Activated naive CD4-positive, alpha-beta T cell treated with Interleukin-2 at 50 U/mL for 16 hours (primary cell): ENCODE measurements around the gene ZCCHC10.
"Not testable (repeated sequence)": the region's sequence is repeated elsewhere in the genome, so short reads cannot be mapped to it uniquely, and the experiment has no call there.

Source experiments
- DNase-seq: peaks from one replicate; pipeline ENCODE4 v3.0.0-alpha.2; 2020

ZCCHC10 gene

DNA sequence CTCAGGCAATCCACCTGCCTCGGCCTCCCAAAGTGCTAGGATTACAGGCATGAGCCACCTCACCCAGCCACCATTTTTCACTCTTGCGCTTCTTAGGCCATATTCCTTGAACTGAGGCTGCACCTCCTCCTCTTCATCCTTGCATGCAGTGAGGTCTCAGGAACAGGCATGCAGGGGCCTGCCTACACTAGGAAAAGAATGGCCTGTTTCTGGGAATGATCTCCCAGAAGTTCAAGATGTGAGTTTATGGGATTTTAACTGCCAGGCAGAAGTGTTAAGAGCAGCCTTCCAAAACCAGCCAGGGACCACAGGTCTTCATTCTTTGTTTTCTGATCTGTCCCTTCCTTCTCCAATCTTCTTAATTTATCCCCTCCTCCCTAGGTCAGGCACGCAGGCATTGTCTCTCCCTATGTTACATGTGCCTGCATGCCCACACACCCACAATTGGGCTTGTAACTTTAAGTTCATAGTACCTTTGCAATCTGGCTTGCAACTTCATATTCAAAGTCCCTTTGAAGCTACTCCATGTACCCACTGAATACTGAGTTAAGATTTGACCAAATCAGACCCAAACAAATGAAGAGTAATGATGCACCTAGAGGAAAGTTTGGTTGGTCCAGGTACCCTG, 14.9 kb upstream of the ZCCHC10 start:
- DNase-seq = no peak

DNA sequence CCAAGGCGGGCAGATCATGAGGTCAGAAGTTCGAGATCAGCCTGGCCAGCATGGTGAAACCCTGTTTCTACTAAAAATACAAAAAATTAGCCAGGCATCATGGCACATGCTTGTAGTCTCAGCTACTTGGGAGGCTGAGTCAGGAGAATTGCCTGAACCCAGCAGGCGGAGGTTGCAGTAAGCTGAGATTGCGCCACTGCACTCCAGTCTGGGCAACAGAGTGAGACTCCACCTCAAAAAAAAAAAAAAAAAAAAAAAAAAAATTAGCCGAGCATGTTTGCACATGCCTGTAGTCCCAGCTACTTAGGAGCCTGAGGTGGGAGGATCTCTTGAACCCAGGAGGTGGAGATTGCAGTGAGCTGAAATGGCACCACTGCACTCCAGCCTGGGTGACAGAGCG, 10.3 kb upstream of the ZCCHC10 start:
- DNase-seq = not testable (repeated sequence)

GRCh38 chr5:133035224-133035623, 8.9 kb upstream of the ZCCHC10 start:
- no peak for DNase-seq

DNA sequence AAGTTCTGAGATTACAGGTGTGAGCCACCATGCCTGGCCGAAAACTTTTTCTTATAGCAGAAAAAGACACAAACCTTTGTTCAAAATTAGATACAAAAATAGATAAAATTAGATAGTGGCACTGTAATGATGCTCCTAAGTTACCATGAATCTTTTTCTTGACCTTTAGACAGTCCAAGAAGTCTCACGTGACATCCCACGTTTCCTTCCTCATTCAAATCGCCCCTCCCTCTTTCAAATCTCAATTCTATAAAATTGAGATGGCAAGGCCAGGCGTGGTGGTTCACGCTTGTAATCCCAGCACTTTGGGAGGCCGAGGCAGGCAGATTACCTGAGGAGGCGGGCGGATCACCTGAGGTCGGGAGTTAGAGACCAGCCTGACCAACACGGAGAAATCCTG, 7.7 kb upstream of the ZCCHC10 start:
- no peak for DNase-seq

GRCh38 chr5:133032852-133033742, 6.7 kb upstream of the ZCCHC10 start:
- no peak for DNase-seq

- DNase-seq = no peak
Observed at GRCh38 chr5:133030343-133031005, 4.1 kb upstream of the ZCCHC10 start.

GRCh38 chr5:133029416-133029815, 3.1 kb upstream of the ZCCHC10 start:
- DNase-seq = no peak

DNA sequence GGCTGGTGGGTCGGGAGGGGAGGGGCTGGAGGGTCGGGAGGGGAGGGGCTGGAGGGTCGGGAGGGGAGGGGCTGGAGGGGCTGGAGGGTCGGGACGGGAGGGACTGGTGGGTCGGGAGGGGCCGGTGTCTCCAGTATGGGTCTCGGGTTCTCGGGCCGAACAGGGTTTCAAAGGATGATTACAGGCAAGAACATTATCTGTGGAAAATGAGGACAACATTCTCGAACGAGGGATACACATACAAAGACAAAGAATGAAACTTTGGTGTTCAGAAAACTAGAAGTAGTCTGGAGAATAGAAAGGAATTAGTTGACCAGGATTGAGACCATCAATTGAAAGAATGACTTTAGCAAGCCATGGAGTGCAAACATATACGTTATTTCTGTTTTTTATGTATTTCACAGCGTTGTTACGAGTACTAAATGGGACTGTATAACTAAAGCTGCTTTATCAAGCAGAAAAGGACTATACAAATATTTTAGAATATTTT, 360 bp upstream of the ZCCHC10 start:
- DNase-seq = no peak

GRCh38 chr5:133019471-133019870, 6.9 kb downstream of the ZCCHC10 start:
- not testable (repeated sequence) for DNase-seq

- DNase-seq = no peak
Observed at GRCh38 chr5:133017964-133018363, 8.4 kb downstream of the ZCCHC10 start.

- DNase-seq = no peak
Observed at GRCh38 chr5:133015466-133015865, 10.9 kb downstream of the ZCCHC10 start.

DNA sequence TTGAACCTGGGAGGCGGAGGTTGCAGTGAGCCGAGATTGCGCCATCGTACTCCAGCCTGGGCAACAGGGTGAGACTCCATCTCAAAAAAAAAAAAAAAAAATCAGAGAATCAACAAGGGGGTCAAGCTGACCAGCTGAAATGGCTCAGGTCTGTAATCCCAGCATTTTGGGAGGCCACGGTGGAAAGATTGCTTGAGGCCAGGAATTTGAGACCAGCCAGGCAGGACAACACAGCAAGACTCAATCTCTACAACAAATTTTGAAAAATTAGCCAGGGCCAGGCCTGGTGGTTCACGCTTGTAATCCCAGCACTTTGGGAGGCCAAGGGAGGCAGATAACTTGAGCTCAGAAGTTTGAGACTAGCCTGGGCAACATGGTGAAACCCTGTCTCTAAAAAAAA, 17.9 kb downstream of the ZCCHC10 start:
- not testable (repeated sequence) for DNase-seq

GRCh38 chr5:133006653-133007052, 19.7 kb downstream of the ZCCHC10 start:
- no peak for DNase-seq

GRCh38 chr5:132999246-132999645, 27.1 kb downstream of the ZCCHC10 start:
- no peak for DNase-seq

DNA sequence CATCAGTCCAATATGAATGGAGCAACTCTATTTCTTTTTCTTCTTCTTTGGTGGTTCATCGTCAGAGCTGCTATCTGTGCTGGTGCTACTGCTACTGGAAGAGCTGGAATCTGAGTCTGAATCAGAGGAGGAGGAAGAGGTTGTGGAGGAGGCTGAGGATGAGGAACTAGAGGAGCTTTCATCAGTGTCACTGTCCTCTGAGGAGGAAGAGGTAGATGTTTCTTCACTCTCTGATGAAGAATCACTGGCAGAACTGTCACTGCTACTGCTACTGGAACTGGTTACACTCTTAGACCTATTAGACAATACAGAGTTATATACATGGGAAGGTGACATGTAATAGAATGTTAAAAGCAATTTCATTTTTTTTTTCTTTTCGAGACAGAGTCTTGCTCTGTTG, 27.8 kb downstream of the ZCCHC10 start:
- no peak for DNase-seq

- DNase-seq = no peak
Observed at GRCh38 chr5:132996307-132996706, 30.0 kb downstream of the ZCCHC10 start.

DNA sequence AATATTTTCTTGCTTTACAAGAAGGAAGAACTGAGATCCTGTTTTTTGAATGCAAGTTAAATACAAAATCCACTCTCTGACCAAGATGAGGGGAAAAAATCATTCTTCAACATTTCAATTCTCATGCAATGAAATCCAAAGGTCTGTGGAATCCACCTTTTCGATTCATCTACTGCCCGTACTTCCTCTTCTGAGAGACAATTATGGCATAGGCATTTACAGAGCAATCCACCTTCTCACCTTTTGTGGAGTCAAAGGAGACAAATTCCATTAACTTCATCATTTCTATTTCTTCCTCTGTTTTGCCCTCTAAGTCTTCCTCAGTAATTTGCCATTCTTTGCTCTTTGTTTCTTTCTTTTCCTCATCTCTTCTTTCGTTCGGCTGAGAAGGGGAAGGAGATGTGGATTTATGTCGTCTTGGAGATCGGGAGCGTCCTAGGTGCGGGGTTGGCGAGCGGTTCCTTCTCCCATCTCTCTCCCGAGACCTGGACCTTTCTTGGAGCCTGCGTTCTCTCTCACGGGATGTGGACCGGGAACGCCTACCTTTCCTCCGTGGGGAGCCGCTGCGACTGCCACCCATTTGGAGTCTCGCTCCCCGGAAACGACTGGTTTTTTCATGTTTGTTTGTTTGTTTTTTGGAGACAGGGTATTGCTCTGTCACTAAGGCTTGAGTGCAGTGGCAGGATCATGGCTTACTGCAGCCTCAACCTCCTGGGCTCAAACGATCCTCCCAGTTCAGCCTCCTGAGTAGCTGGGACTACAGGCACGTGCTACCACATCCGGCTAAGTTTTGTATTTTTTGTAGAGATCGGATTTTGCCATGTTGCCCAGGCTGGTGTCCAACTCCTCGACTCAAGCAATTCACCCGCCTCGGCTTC, 38.6 kb downstream of the ZCCHC10 start:
- DNase-seq = no peak

- not testable (repeated sequence) for DNase-seq
Observed at GRCh38 chr5:132982971-132983370, 43.4 kb downstream of the ZCCHC10 start.

- DNase-seq = no peak
Observed at GRCh38 chr5:132981288-132981687, 45.1 kb downstream of the ZCCHC10 start.

- no peak for DNase-seq
Observed at GRCh38 chr5:132979976-132980375, 46.4 kb downstream of the ZCCHC10 start.

DNA sequence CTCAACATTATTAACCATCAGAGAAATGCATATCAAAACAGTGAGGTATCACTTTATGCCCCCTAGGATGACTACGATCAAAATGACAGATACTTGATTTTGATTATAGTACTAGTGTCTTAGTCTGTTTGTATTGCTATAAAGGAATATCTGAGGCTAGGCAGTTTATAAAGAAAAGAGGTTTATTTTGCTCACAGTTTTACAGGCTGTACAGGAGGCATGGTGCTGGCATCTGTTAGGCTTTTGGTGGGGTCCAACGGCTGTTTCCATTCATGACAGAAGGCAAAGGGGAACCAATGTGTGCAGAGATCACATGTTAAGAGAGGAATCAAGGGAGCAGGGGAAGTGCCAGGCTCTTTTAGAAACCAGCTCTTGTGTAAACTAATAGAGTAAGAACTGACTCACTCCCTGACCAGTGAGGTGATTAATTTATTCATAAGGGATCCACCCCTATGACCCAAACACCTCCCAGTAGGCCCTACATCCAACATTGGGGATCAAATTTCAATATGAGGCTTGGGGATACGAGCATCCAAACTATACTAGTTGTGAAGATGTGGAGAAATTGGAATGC, 46.9 kb downstream of the ZCCHC10 start:
- DNase-seq = no peak

GRCh38 chr5:132976852-132977251, 49.5 kb downstream of the ZCCHC10 start:
- DNase-seq = no peak
